ENCODE measurements around the gene CFL2.

- TF ChIP-seq CTCF (IDR thresholded peaks at IDR 0.05) (no peak), POLR2A (IDR thresholded peaks at IDR 0.05) (no peak)
These were observed 1.2 kb downstream of the CFL2 start for GRCh38 chr14:34713122-34713680.

All from esophagus squamous epithelium (tissue), 4 donors.